Erythroblast (primary cell): ENCODE results near the gene SLC25A20.

ENCODE experiments used
- GATA1 ChIP-seq: IDR thresholded peaks from 2 replicates; pipeline ENCODE4 v1.6.1; 2011; ENCODE audit warnings: low read depth, mild to moderate bottlenecking, control low read depth, low read length, moderate library complexity
- POLR2A ChIP-seq: IDR thresholded peaks from 2 replicates; pipeline ENCODE4 v1.6.1; 2011; ENCODE audit warnings: mild to moderate bottlenecking, low read length

- TF ChIP-seq POLR2A = no peak
- TF ChIP-seq GATA1 = no peak
These were observed 51.6 kb downstream of the SLC25A20 start for GRCh38 chr3:48847053-48847503.
